Kidney (tissue), 14 donors: ENCODE data around the gene STX10. TPM values are rescaled to one million over a fixed set of nuclear protein-coding genes. Genes with fewer than 3 reads are reported as not detected.
A peak's percentile ranks its signal among the peaks of the same experiment; 100 is the strongest.

Experiments used
- DNase-seq, 5 donors: peaks; one replicate each; pipeline ENCODE4 v3.0.0-alpha.2; 2013 to 2020
- FAIRE-seq: peaks from 2 replicates; lab custom pipeline; 2012; peaks lifted over from hg19 to GRCh38; lab: Jason Lieb, UNC
- H3K27ac ChIP-seq, 2 donors: one replicate each; pipeline ENCODE4 v1.7.0; 2013; ENCODE audit warnings: low read depth in 2 of 2, low read length in 2 of 2, inconsistent platforms in 1 of 2
- H3K27me3 ChIP-seq: one replicate; pipeline ENCODE4 v1.7.1; 2013; ENCODE audit warnings: low read length, inconsistent platforms; ENCODE audit not compliant: control insufficient read depth, insufficient read depth
- H3K36me3 ChIP-seq, 3 donors: one replicate each; pipeline versions ENCODE4 v1.7.0 to v1.7.1; 2013; ENCODE audit warnings: low read length in 3 of 3, control low read depth in 1 of 3, inconsistent platforms in 1 of 3; ENCODE audit not compliant: insufficient read depth in 3 of 3, control insufficient read depth in 2 of 3
- H3K4me1 ChIP-seq, 3 donors: one replicate each; pipeline versions ENCODE4 v1.7.0 to v1.7.1; 2013; ENCODE audit warnings: low read length in 3 of 3, inconsistent platforms in 1 of 3, low read depth in 1 of 3; ENCODE audit not compliant: control insufficient read depth in 2 of 3, insufficient read depth in 2 of 3
- H3K4me3 ChIP-seq, 3 donors: one replicate each; pipeline versions ENCODE4 v1.7.0 to v1.8.1; 2013; ENCODE audit warnings: low read length in 3 of 3, control low read depth in 1 of 3, inconsistent platforms in 1 of 3
- H3K9ac ChIP-seq, 3 donors: one replicate each; pipeline versions ENCODE4 v1.7.0 to v1.7.1; 2013; ENCODE audit warnings: low read length in 3 of 3, control low read depth in 1 of 3, inconsistent platforms in 1 of 3
- H3K9me3 ChIP-seq, 3 donors: one replicate each; pipeline versions ENCODE4 v1.7.0 to v1.7.1; 2013; ENCODE audit warnings: low read length in 3 of 3, control low read depth in 1 of 3, inconsistent platforms in 1 of 3; ENCODE audit not compliant: control insufficient read depth in 2 of 3, insufficient read depth in 1 of 3
- intact Hi-C: fragments of 100-400 bp; cut with DNase I; formaldehyde crosslinking; loops from one replicate; pipeline ENCODE4 v1.11.1; 2022
- polyA plus RNA-seq: library from polyadenylated mRNA; stranded (reverse); fragments of 350-450 nt; fragmentation: Illumina TruSeq; extraction: RNeasy Lipid Tissue Mini Kit (QIAGEN cat#74804); gene quantifications from one replicate; pipeline ENCODE4 v1.2.3, GENCODE V29; 2014; ENCODE audit warnings: low read depth, low replicate concordance; ENCODE audit not compliant: insufficient read depth
- total RNA-seq: library from RNA; stranded (reverse); fragmentation: NEBNext Ultra II Directional; extraction: Animal tissue kit (Norgen Biotek cat#: 25700); gene quantifications from one replicate; pipeline ENCODE4 v1.2.1, GENCODE V29; 2021
- TF ChIP-seq, protein P1 (sequence below): IDR thresholded peaks from 3 replicates; pipeline ENCODE4 v1.5.1; 2012; ENCODE audit warnings: mild to moderate bottlenecking, moderate library complexity, borderline replicate concordance; ENCODE audit not compliant: insufficient read depth; ENCODE audit errors: extremely low read depth
- donor health status: control.
- donor health status: control.
- donor health status: control.
- donor health status: control.
- donor health status: control.
- donor health status: DM: yes; HTN: yes; CAD: no.
- donor health status: Normal renal cell carcinoma (clear cell type).

The STX10 gene
- total and polyA plus RNA-seq, 2 donors from 2014 or later = 39.5 to 52.9 TPM

DNA sequence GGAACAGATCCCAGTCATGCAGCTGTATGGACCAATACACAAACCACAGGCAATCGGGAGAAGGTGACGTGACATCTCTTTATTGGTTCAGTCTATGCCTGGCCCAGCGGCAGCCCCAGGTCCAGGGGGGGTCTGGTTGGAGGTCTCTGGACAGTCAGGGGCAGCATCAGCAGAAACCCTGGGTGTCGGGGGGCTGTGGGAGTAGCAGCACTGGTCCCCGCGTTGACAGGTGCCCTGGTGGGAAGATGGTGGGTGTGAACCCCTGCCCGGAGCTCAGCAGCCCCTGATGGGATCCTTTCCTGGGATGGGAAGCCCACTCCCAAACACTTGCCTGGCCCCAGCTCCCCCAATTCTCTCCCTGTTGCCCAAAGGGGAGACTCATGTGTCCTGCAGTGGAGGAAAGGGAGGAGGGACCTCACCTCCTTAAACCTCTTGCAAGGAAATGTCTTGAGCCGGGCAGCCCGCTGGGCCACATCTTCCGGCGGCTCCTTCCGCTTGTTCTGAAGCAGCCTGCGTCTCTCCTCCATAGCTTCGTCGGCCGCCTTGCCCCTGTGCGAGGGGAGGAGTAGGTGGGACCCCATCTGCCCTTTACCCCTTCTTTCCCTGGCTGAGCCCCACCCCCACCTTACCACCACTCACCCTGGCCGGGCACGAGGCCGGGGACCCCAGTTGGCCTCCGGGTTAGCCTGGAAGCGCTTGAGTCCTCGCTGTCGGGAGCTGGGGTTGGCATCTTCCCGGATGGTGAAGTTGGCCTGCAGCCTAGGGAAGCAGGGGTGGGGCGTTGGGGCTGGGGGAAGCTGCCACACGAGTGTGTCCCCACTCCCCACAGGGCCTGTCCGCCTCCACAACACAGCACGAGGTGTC lies 45.1 kb downstream of the STX10 start:
- no peak for FAIRE-seq
- TF ChIP-seq, protein P1, sequence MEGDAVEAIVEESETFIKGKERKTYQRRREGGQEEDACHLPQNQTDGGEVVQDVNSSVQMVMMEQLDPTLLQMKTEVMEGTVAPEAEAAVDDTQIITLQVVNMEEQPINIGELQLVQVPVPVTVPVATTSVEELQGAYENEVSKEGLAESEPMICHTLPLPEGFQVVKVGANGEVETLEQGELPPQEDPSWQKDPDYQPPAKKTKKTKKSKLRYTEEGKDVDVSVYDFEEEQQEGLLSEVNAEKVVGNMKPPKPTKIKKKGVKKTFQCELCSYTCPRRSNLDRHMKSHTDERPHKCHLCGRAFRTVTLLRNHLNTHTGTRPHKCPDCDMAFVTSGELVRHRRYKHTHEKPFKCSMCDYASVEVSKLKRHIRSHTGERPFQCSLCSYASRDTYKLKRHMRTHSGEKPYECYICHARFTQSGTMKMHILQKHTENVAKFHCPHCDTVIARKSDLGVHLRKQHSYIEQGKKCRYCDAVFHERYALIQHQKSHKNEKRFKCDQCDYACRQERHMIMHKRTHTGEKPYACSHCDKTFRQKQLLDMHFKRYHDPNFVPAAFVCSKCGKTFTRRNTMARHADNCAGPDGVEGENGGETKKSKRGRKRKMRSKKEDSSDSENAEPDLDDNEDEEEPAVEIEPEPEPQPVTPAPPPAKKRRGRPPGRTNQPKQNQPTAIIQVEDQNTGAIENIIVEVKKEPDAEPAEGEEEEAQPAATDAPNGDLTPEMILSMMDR = no peak
- Histone ChIP-seq H3K4me1 (peaks cover 0 to 18% (median 4%) of the 10 kb centered on the region in 3 donors), H3K36me3 (no peaks in the 10 kb centered on the region), H3K9me3 (no peaks in the 10 kb centered on the region), H3K4me3 (no peak overlapping the region), H3K9ac (no peak overlapping the region), H3K27ac (peak overlapping the region in 1 of 2 donors; percentile 54), H3K27me3 (peaks cover 2% of the 10 kb centered on the region)
- peak in 1 of 5 donors; percentile 84 for DNase-seq
- intact Hi-C loops = no loop called here

DNA sequence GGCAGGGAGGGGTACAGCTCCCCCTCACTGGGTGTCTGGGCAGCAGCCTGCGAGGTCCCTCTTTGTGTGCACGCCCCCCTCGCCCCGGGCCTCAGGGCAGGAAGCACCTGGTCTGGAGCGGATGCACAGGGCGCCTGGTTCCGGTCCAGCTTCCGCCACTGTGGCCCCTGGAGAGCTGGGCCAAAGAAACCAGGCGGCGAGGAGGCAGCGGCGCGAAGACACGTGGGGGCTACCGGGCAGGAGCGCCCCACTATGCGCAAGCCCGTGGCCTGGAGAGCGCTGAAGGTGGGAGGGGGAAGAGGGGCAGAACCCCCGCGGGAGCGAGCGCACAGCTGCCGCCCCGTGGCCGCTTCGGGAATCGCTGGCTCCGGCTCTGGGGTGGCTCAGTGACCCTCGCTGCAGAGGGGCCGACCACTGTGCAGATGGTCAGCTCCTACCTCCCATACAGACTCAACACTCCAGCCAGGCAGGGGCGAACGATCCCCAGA lies 45.8 kb downstream of the STX10 start:
- Histone ChIP-seq H3K9ac (no peak overlapping the region), H3K4me3 (no peak overlapping the region), H3K27me3 (peaks cover 5% of the 10 kb centered on the region), H3K4me1 (peaks cover 0 to 22% (median 4%) of the 10 kb centered on the region in 3 donors), H3K9me3 (no peaks in the 10 kb centered on the region), H3K27ac (peak overlapping the region in 1 of 2 donors; percentile 54), H3K36me3 (no peaks in the 10 kb centered on the region)
- FAIRE-seq (no peak), DNase-seq (peak in 1 of 5 donors; percentile 92)
- TF ChIP-seq, protein P1 = peak; percentile 34
- intact Hi-C loops = no loop called here

DNA sequence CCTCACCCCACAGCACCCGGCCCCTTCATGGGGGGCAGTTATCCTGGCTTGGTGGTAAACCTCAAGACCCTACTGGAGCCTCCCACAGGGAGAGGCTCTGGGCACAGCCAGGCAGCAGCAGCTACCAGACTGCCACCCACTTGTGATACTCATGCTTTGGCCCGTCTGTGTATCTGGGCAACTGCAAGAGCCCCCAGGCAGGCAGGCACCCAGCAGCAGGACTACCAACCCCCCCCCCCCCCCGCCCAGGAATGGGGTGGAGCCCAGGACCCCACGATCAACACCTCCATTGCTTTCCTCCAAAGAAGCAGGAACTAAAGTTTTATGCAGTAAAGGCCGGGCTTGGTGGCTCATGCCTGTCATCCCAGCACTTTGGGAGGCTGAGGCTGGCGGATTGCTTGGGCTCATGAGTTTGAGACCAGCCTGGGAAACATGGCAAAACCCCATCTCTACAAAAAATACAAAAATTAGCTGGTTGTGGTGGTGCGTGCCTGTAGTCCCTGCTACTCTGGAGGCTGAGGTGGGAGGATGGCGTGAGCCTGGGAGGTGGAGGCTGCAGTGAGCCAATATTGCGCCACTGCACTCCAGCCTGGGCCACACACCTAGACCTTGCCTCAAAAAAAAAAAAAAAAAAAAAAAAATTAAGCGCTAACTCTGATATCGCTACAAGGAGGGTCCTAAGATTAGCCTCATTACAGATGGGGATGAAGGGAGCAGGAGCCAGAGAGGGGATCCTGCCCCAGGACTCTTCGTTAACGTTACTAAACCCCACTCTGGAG lies 46.4 kb downstream of the STX10 start:
- Histone ChIP-seq H3K9ac (no peak overlapping the region), H3K27ac (peak overlapping the region in 1 of 2 donors; percentile 79), H3K27me3 (peaks cover 5% of the 10 kb centered on the region), H3K4me1 (peaks cover 0 to 25% (median 4%) of the 10 kb centered on the region in 3 donors), H3K4me3 (no peak overlapping the region), H3K36me3 (no peaks in the 10 kb centered on the region), H3K9me3 (no peaks in the 10 kb centered on the region)
- FAIRE-seq (no peak), DNase-seq (no peak)
- intact Hi-C loops = no loop called here
- TF ChIP-seq, protein P1 = no peak
